HepG2 (cell line): Measurements from ENCODE around the gene BFSP1. TPM values are rescaled to one million over a fixed set of nuclear protein-coding genes. Genes with fewer than 3 reads are reported as not detected.

Experiments used
- AHR ChIP-seq: IDR thresholded peaks from 2 replicates; pipeline ENCODE4 v1.6.1; 2018; ENCODE audit warnings: missing genetic modification reagents, missing compliant biosample characterization
- ARID4A ChIP-seq: sonication (generic); formaldehyde crosslinking; IDR thresholded peaks from 2 replicates; pipeline ENCODE4 v1.5.0; 2020; ENCODE audit warnings: mild to moderate bottlenecking, missing genetic modification reagents, borderline replicate concordance
- BRF2 ChIP-seq: sonication (generic); formaldehyde crosslinking; IDR thresholded peaks from 2 replicates; pipeline ENCODE4 v1.8.1; 2022; ENCODE audit warnings: mild to moderate bottlenecking, missing genetic modification reagents
- CCDC6 ChIP-seq: sonication (generic); formaldehyde crosslinking; IDR thresholded peaks from 2 replicates; pipeline ENCODE4 v1.8.1; 2022; ENCODE audit warnings: mild to moderate bottlenecking, missing genetic modification reagents, moderate library complexity
- CEBPG ChIP-seq: IDR thresholded peaks from 2 replicates; pipeline ENCODE4 v1.6.1; 2016
- DNMT3B ChIP-seq: conservative IDR thresholded peaks from 2 replicates; pipeline ENCODE4 v1.6.1; 2016; ENCODE audit warnings: missing biosample characterization, control low read depth
- EEA1 ChIP-seq: sonication (generic); formaldehyde crosslinking; IDR thresholded peaks from 2 replicates; pipeline ENCODE4 v1.5.1; 2020; ENCODE audit warnings: mild to moderate bottlenecking, missing genetic modification reagents, borderline replicate concordance
- GATAD2A ChIP-seq: IDR thresholded peaks from 2 replicates; pipeline ENCODE4 v1.6.1; 2016
- HOXA5 ChIP-seq: sonication (generic); formaldehyde crosslinking; IDR thresholded peaks from 2 replicates; pipeline ENCODE4 v1.4.0; 2020; ENCODE audit warnings: missing genetic modification reagents
- KDM2A ChIP-seq: sonication (generic); formaldehyde crosslinking; IDR thresholded peaks from 2 replicates; pipeline ENCODE4 v1.4.0; 2020; ENCODE audit warnings: low read depth, missing genetic modification reagents, borderline replicate concordance
- KLF6 ChIP-seq: IDR thresholded peaks from 2 replicates; pipeline ENCODE4 v1.8.0; 2016; ENCODE audit warnings: missing biosample characterization, missing genetic modification reagents
- MIER3 ChIP-seq: IDR thresholded peaks from 2 replicates; pipeline ENCODE4 v1.6.1; 2016; ENCODE audit warnings: missing compliant biosample characterization, borderline replicate concordance
- MYC ChIP-seq: sonication (generic); formaldehyde crosslinking; IDR thresholded peaks from 2 replicates; pipeline ENCODE4 v1.9.0; 2021; ENCODE audit warnings: missing genetic modification reagents, borderline replicate concordance
- PPARG ChIP-seq: conservative IDR thresholded peaks from 2 replicates; pipeline ENCODE4 v1.6.1; 2016; ENCODE audit warnings: missing biosample characterization, missing genetic modification reagents
- SALL1 ChIP-seq: sonication (generic); formaldehyde crosslinking; IDR thresholded peaks from 2 replicates; pipeline ENCODE4 v1.8.0; 2022; ENCODE audit warnings: mild to moderate bottlenecking, missing genetic modification reagents
- SKI ChIP-seq: fragments of 450-650 bp; IDR thresholded peaks from one replicate; pipeline ENCODE4 v1.6.1; 2018; ENCODE audit warnings: mild to moderate bottlenecking; ENCODE audit not compliant: partially characterized antibody
- SPEN ChIP-seq: sonication (generic); formaldehyde crosslinking; IDR thresholded peaks from 2 replicates; pipeline ENCODE4 v1.5.1; 2020; ENCODE audit warnings: low read depth, mild to moderate bottlenecking, missing genetic modification reagents
- SRSF9 ChIP-seq: fragments of 200-400 bp; formaldehyde crosslinking; IDR thresholded peaks from 2 replicates; pipeline ENCODE4 v1.6.1; 2018; ENCODE audit warnings: borderline replicate concordance, mild to moderate bottlenecking, low read depth, low read length; ENCODE audit not compliant: insufficient read depth, poor library complexity, severe bottlenecking
- THAP7 ChIP-seq: sonication (generic); formaldehyde crosslinking; IDR thresholded peaks from 2 replicates; pipeline ENCODE4 v1.8.1; 2023; ENCODE audit warnings: mild to moderate bottlenecking, missing genetic modification reagents
- ZMAT3 ChIP-seq: sonication (generic); formaldehyde crosslinking; conservative IDR thresholded peaks from 2 replicates; pipeline ENCODE4 v1.7.0; 2021; ENCODE audit warnings: missing genetic modification reagents
- ZMYM4 ChIP-seq: sonication (generic); formaldehyde crosslinking; IDR thresholded peaks from 2 replicates; pipeline ENCODE4 v1.8.1; 2023; ENCODE audit warnings: mild to moderate bottlenecking, missing genetic modification reagents
- ZNF121 ChIP-seq: sonication (generic); formaldehyde crosslinking; IDR thresholded peaks from 2 replicates; pipeline ENCODE4 v1.5.0; 2020; ENCODE audit warnings: mild to moderate bottlenecking, missing genetic modification reagents
- ZNF550 ChIP-seq: sonication (generic); formaldehyde crosslinking; IDR thresholded peaks from 2 replicates; pipeline ENCODE4 v1.4.0; 2020; ENCODE audit warnings: mild to moderate bottlenecking, missing genetic modification reagents, borderline replicate concordance
- ZNF580 ChIP-seq: IDR thresholded peaks from 2 replicates; pipeline ENCODE4 v1.6.1; 2016; ENCODE audit warnings: low read depth, borderline replicate concordance
- ZNF839 ChIP-seq: sonication (generic); formaldehyde crosslinking; IDR thresholded peaks from 2 replicates; pipeline ENCODE4 v1.4.0; 2020; ENCODE audit warnings: missing genetic modification reagents, mild to moderate bottlenecking, borderline replicate concordance
- polyA plus RNA-seq, 8 experiments: library from polyadenylated mRNA; depleted of rRNA in 3 of 8; stranded (reverse) in 7 of 8; unstranded in 1 of 8; fragments of >200 nt; fragmentation: Illumina TruSeq in 4 of 8; extraction: Trizol in 4 of 8; gene quantifications; 2 replicates each; pipeline versions ENCODE4 v1.2.1 to v1.2.3, GENCODE V29; 2011 to 2016; ENCODE audit warnings: low read depth in 4 of 8, missing spikeins in 1 of 8, mixed read lengths in 1 of 8; ENCODE audit not compliant: insufficient read depth in 1 of 8
- total RNA-seq, 5 experiments: library from RNA; depleted of rRNA; stranded (reverse); fragments of >200 nt; fragmentation: Illumina TruSeq; extraction: Trizol; gene quantifications; 2 replicates each; pipeline ENCODE4 v1.2.3, GENCODE V29; 2016; ENCODE audit warnings: low read depth in 1 of 5

BFSP1 gene
- total and polyA plus RNA-seq, 2 of the 13 experiments (the other 11 are each of a cell fraction or from before 2014, with no cell fraction given) = 0.22 to 0.26 TPM

- TF ChIP-seq MIER3 = peak; percentile 58; the same call in 1 of the 2 replicates
- 0 out of 2 replicates have a peak, but pooled peaks have one; percentile 16 for TF ChIP-seq CEBPG (CRISPR knock-in tag)
- 0 out of 2 replicates have a peak, but pooled peaks have one; percentile 48 for TF ChIP-seq ZMAT3 (CRISPR knock-in tag)
- TF ChIP-seq ZNF839 (CRISPR knock-in tag) = no peak
- peak; percentile 94 for TF ChIP-seq ZNF580
- TF ChIP-seq KDM2A (CRISPR knock-in tag) = peak; percentile 88
- peak; percentile 57; the same call in 1 of the 2 replicates for TF ChIP-seq PPARG (CRISPR knock-in tag)
- TF ChIP-seq ZNF121 (CRISPR knock-in tag) = no peak
- TF ChIP-seq MYC = peak; percentile 74; the same call in 1 of the 2 replicates
- 0 out of 2 replicates have a peak, but pooled peaks have one; percentile 67 for TF ChIP-seq ZNF550 (CRISPR knock-in tag)
- peak; percentile 47 for TF ChIP-seq SKI
- peak; percentile 65; the same call in 1 of the 2 replicates for TF ChIP-seq HOXA5
- no peak for TF ChIP-seq SRSF9
- peak; percentile 53; the same call in 1 of the 2 replicates for TF ChIP-seq CCDC6
- TF ChIP-seq GATAD2A (CRISPR knock-in tag) = peak; percentile 78
- no peak for TF ChIP-seq BRF2 (CRISPR knock-in tag)
- peak; percentile 50 for TF ChIP-seq ZMYM4
- no peak for TF ChIP-seq EEA1 (CRISPR knock-in tag)
- peak; percentile 64; the same call in 1 of the 2 replicates for TF ChIP-seq SALL1
- peak; percentile 65; the same call in 1 of the 2 replicates for TF ChIP-seq AHR (CRISPR knock-in tag)
- peak; percentile 53; the same call in 1 of the 2 replicates for TF ChIP-seq DNMT3B (CRISPR knock-in tag)
- TF ChIP-seq ARID4A (CRISPR knock-in tag) = peak; percentile 34; the same call in 1 of the 2 replicates
- TF ChIP-seq SPEN (CRISPR knock-in tag) = peak; percentile 49; the same call in 1 of the 2 replicates
- 0 out of 2 replicates have a peak, but pooled peaks have one; percentile 52 for TF ChIP-seq THAP7 (CRISPR knock-in tag)
- TF ChIP-seq KLF6 (CRISPR knock-in tag) = peak; percentile 86
Observed at GRCh38 chr20:17536944-17537444, 5.8 kb upstream of the BFSP1 start (continued).
